Activated CD8-positive, alpha-beta memory T cell treated with anti-CD3 and anti-CD28 coated beads for 48 hours (primary cell): ENCODE data around the gene CACNA1I.
"Not testable (repeated sequence)": the region's sequence is repeated elsewhere in the genome, so short reads cannot be mapped to it uniquely, and the experiment has no call there.

Experiments
- DNase-seq, 3 experiments: peaks; one replicate each; pipeline ENCODE4 v3.0.0-alpha.2; 2020; ENCODE audit warnings: low read depth in 2 of 3, low spot score in 2 of 3

The CACNA1I gene

DNA sequence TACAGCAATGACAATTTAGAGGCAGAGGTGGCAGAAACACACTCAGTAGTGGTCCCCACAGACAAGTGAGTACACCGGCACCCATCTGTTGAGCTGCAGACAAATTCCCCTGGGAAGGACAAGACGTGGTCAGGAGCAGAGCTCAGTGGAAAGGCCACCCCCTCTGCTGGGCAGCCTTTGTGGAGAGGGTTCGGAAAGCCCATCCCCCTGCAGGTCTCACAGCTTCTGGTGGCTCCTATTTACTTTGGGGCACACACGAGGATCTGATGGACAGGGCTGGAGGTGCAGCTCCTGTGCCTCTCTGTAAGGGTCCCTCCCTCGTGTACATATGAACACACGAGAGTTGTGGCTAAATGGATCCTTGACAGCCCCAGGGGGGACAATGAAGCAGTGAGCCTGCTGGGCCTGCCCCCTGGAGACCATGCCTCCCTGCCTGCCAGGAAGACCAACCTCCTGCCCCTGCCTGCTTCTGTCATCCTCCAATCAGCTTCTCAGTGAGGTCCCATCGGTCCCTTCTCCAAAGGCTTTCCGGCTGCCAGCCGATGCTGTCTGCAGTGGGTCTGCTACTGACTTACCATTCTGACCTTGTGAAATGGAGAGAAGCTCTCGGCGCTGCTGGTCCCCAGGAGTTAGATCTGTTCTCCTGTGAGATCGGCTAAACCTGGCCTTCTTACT lies 161.5 kb downstream of the CACNA1I start:
- DNase-seq = no peak

DNA sequence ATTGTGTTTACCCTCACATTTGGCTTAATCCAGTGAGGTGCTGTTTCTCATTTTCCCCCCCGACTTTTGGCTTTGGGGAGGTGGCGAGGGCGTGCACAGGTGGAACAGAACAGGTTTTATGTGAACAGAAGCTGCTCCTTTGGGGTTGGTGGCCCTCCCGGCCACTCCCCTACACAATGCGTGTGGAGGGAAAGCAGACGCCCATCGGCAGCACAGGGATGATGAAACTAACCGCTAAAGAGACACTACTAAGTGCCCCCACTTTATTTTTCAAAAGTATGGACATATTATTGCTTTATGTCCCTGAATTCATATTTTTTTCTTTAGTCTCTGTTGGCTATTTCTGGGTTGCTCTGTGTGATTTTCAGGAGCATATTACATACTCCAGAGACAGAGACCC lies 162.1 kb downstream of the CACNA1I start:
- no peak for DNase-seq

DNA sequence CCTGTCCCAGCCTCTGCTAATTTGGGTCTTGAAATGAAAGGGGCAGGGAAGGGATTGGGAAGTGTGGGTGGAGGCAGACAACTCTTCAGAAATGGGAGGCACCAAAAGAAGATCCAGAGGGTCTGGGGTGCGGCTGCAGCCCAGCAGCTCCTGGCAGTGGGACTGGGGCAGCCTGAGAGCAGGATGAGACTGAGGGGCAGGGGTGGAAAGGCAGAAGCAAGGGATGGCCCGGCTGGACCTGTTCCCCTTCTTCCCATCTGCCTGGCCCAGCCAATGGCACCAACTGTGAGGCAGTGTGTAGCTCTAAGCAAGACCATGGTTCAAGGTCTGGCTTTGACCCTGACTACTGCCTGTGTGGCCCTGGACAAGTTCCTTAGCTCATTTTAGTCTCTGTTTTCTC lies 162.6 kb downstream of the CACNA1I start:
- DNase-seq = no peak

DNA sequence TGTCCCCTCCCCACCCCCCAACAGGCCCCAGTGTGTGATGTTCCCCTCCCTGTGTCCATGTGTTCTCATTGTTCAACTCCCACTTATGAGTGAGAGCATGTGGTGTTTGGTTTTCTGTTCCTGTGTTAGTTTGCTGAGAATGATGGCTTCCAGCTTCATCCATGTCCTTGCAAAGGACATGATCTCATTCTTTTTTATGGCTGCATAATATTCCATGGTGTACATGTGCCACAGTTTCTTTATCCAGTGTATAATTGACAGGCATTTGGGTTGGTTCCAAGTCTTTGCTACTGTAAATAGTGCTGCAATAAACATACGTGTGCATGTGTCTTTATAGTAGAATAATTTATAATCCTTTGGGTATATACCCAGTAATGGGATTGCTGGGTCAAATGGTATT lies 163.5 kb downstream of the CACNA1I start:
- not testable (repeated sequence) for DNase-seq

DNA sequence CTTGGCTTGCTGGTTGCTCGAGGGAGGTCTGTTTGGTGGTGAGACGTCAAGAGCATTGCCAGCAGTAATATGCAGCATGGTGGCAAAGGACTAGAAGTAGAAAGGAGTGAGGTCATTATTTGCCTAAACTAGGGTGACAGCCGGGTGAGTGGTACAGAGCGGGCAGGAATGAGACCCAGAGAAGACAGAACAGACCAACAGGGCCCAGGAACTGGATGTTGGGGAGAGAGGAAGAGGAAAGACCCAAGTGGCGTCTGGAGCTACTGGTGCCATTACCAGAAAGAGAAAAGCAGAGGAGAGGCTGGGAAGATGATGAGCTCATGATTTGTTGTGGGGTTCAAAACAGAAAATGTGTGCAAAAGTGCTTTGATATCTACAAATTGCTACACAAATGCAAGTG lies 164.3 kb downstream of the CACNA1I start:
- DNase-seq = no peak

DNA sequence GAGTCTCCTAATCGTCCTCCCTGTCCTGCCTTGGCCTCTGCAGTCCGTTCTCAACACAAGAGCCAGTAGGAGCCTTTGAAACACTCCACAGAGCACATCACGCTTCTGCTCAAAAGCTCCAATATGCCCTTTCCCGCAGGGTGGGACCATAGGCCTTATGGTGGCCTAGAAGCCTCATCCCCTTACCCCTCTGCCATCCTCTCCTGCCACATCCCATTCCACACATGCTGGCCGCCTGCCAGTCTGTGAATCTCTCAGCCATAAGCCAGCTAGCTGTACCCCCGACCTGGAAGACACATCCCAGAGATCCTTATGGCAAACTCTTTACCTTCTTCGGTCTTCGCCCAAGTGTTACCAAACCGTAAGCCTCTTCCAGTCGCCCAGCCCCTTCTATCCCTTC lies 165.2 kb downstream of the CACNA1I start:
- DNase-seq = no peak

DNA sequence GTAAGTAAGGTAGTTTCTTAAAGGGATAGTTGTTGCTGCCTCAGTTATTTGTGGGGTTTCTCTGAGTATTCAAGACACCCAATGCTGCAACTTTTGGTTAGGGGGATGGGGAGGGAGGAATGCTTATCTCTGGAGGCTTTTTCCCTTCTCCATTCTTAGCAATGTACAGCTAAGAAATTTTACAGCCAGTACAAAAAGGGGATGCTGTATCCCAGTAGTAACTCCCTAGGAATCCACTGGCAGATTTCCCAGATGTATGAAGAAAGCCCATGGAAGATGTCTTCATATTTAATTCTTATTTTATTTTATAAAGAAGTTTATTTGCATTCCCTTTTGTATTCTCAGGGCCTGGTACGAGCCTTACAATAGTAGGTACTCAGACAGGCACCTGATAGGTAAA lies 168.2 kb downstream of the CACNA1I start:
- no peak for DNase-seq
